SU-DHL-6 (cell line): Measurements from ENCODE around the gene GPR152.

Experiments used
- CTCF ChIP-seq: fragments of 200-600 bp; sonication (generic); IDR thresholded peaks from one replicate; pipeline ENCODE4 v1.5.1; 2017; ENCODE audit warnings: antibody characterized with exemption, mild to moderate bottlenecking, low read length, moderate library complexity; ENCODE audit not compliant: insufficient read depth, poor library complexity, severe bottlenecking
- EZH2phosphoT487 ChIP-seq: fragments of 200-600 bp; sonication (generic), shearing (Covaris generic); conservative IDR thresholded peaks from 2 replicates; pipeline ENCODE4 v1.6.1; 2018; ENCODE audit warnings: mild to moderate bottlenecking, antibody characterized with exemption, low read length, moderate library complexity, mixed read lengths

- TF ChIP-seq CTCF (no peak), EZH2phosphoT487 (no peak)
Measured at GRCh38 chr11:67497656-67498291, 45.2 kb upstream of the GPR152 start.
